Transverse colon (tissue), 4 donors: ENCODE data around the gene RPAP3.

Experiments used
- CTCF ChIP-seq, 5 experiments: fragments of 200-600 bp in 3 of 5; fragments of 450-650 bp in 2 of 5; sonication (generic) in 3 of 5; IDR thresholded peaks; 1 replicate in 2 of 5; 2 replicates in 3 of 5; pipeline ENCODE4 v1.5.1; 2016 to 2017; ENCODE audit warnings: antibody characterized with exemption in 5 of 5, inconsistent platforms in 3 of 5, mild to moderate bottlenecking in 2 of 5, moderate library complexity in 1 of 5
- POLR2A ChIP-seq: fragments of 450-650 bp; IDR thresholded peaks from one replicate; pipeline ENCODE4 v1.6.1; 2016; ENCODE audit warnings: antibody characterized with exemption, mild to moderate bottlenecking, moderate library complexity
- POLR2AphosphoS5 ChIP-seq, 3 donors: sonication (generic); formaldehyde crosslinking; IDR thresholded peaks; one replicate each; pipeline ENCODE4 v1.6.1; 2016; ENCODE audit warnings: antibody characterized with exemption in 3 of 3

- TF ChIP-seq POLR2A (no peak), CTCF (IDR thresholded peaks at IDR 0.05) (no peak), POLR2AphosphoS5 (IDR thresholded peaks at IDR 0.05) (no peak)
Measured at GRCh38 chr12:47709671-47710070, 3.8 kb upstream of the RPAP3 start.
